Measurements from ENCODE around the gene GAPVD1.
"Not testable (repeated sequence)": the region's sequence is repeated elsewhere in the genome, so short reads cannot be mapped to it uniquely, and the experiment has no call there.

The GAPVD1 gene

DNA sequence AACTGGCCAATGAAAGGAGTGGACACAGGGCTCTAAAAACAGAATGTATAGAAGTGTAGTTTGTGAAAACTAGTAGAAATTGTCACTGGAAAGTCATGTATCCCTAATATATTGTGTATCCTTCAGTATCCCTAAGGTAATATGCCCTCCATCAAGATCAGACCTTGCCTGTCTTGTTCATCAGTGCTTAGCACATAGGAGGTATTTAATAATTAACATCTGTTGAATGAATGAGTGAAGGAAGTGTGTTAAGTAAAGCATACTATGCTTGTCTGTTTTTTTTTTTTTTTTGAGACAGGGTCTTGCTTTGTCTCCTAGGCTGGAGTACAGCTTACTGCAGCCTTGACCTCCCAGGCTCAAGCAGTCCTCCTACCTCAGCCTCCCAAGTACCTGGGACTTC, 15.8 kb downstream of the GAPVD1 start:
- no peak overlapping the region for H2AFZ ChIP-seq (ENCODE audit: low read depth, low read length)
- H3K9me3 ChIP-seq (ENCODE audit: insufficient read depth, low read length, severe bottlenecking): no peaks in the 10 kb centered on the region
- H3K4me3 ChIP-seq (ENCODE audit: low read depth in 1 of 2, low read length in 2 of 2): no peak overlapping the region
- no peaks in the 10 kb centered on the region for H3K36me3 ChIP-seq (ENCODE audit: insufficient read depth, low read length)
- no peak overlapping the region for H3K27ac ChIP-seq (ENCODE audit: low read length)
- no peak overlapping the region for H3K9ac ChIP-seq (ENCODE audit: low read depth, low read length)
- DNase-seq: no peak
- H3K79me2 ChIP-seq (ENCODE audit: insufficient read depth, low read length): peaks cover 85% of the 10 kb centered on the region
- H3K4me2 ChIP-seq (ENCODE audit: insufficient read depth, low read length): no peak overlapping the region
- TF ChIP-seq, protein P1, sequence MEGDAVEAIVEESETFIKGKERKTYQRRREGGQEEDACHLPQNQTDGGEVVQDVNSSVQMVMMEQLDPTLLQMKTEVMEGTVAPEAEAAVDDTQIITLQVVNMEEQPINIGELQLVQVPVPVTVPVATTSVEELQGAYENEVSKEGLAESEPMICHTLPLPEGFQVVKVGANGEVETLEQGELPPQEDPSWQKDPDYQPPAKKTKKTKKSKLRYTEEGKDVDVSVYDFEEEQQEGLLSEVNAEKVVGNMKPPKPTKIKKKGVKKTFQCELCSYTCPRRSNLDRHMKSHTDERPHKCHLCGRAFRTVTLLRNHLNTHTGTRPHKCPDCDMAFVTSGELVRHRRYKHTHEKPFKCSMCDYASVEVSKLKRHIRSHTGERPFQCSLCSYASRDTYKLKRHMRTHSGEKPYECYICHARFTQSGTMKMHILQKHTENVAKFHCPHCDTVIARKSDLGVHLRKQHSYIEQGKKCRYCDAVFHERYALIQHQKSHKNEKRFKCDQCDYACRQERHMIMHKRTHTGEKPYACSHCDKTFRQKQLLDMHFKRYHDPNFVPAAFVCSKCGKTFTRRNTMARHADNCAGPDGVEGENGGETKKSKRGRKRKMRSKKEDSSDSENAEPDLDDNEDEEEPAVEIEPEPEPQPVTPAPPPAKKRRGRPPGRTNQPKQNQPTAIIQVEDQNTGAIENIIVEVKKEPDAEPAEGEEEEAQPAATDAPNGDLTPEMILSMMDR (IDR thresholded peaks at IDR 0.05; ENCODE audit: borderline replicate concordance, extremely low read depth, low read length, poor library complexity, severe bottlenecking): no peak
- no peak for TF ChIP-seq EZH2 (IDR thresholded peaks at IDR 0.05; ENCODE audit: borderline replicate concordance, low read depth, low read length, severe bottlenecking)
- H3K27me3 ChIP-seq (ENCODE audit: insufficient read depth, low read length, poor library complexity): no peaks in the 10 kb centered on the region
- H3K4me1 ChIP-seq (ENCODE audit: insufficient read depth, low read length): no peaks in the 10 kb centered on the region
- peaks cover 8% of the 10 kb centered on the region; the same call in 1 of the 2 replicates for H4K20me1 ChIP-seq (ENCODE audit: insufficient read depth, low read length)
- ATAC-seq (ENCODE audit: insufficient read depth, low read depth): no peak

DNA sequence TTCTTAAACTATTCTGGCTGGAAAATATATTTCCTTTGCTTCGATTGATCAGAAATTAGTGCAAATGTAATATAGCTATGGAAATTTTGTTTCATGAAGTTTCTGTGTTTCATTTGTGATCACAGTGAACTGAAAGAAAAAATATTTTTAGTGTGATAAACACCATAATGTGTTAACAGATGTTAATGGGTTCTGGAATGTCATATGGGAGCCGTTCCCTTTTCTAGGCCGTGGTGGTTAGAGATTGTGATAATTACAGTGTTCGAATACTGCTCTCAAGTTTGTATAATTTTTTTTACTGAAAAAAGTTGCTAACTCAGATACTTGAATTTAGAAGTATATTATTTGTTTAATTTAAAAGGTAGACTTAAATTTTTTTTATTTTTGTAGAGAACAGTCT, 19.3 kb downstream of the GAPVD1 start:
- Histone ChIP-seq H3K4me1 (ENCODE audit: insufficient read depth, low read length) (no peaks in the 10 kb centered on the region), H3K36me3 (ENCODE audit: insufficient read depth, low read length) (no peaks in the 10 kb centered on the region; the same call in 1 of the 2 replicates), H3K9me3 (ENCODE audit: insufficient read depth, low read length, severe bottlenecking) (no peaks in the 10 kb centered on the region), H3K27ac (ENCODE audit: low read length) (no peak overlapping the region), H3K79me2 (ENCODE audit: insufficient read depth, low read length) (peaks cover 86% of the 10 kb centered on the region), H3K27me3 (ENCODE audit: insufficient read depth, low read length, poor library complexity) (no peaks in the 10 kb centered on the region), H3K9ac (ENCODE audit: low read depth, low read length) (no peak overlapping the region), H4K20me1 (ENCODE audit: insufficient read depth, low read length) (peaks cover 6% of the 10 kb centered on the region; the same call in 1 of the 2 replicates), H3K4me2 (ENCODE audit: insufficient read depth, low read length) (no peak overlapping the region), H3K4me3 (ENCODE audit: low read depth in 1 of 2, low read length in 2 of 2) (no peak overlapping the region), H2AFZ (ENCODE audit: low read depth, low read length) (no peak overlapping the region)
- ATAC-seq (ENCODE audit: insufficient read depth, low read depth) (no peak), DNase-seq (no peak)
- TF ChIP-seq, protein P1 (IDR thresholded peaks at IDR 0.05; ENCODE audit: borderline replicate concordance, extremely low read depth, low read length, poor library complexity, severe bottlenecking): no peak
- no peak for TF ChIP-seq EZH2 (IDR thresholded peaks at IDR 0.05; ENCODE audit: borderline replicate concordance, low read depth, low read length, severe bottlenecking)

DNA sequence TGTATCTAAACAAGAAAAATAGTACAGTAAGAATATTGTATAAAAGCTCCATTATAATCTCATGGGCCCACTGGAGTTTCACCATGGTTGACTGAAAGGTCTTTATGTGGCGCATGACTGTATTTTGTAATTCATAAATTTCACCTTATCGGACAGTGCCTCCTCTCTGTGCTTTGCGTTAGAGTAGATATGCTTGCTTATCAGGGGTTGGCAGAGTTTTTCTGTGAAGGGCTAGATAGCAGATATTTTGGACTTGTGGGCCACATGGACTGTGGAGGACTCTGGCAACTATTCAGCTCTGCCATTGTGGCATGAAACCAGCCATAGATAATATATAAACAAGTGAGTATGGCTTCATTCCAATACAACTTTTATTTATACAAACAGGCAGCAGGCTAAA, 23.2 kb downstream of the GAPVD1 start:
- no peaks in the 10 kb centered on the region for H3K27me3 ChIP-seq (ENCODE audit: insufficient read depth, low read length, poor library complexity)
- DNase-seq (no peak), ATAC-seq (ENCODE audit: insufficient read depth, low read depth) (no peak)
- H3K4me2 ChIP-seq (ENCODE audit: insufficient read depth, low read length): no peak overlapping the region
- H3K9me3 ChIP-seq (ENCODE audit: insufficient read depth, low read length, severe bottlenecking): no peaks in the 10 kb centered on the region
- peaks cover 74% of the 10 kb centered on the region for H3K79me2 ChIP-seq (ENCODE audit: insufficient read depth, low read length)
- H3K27ac ChIP-seq (ENCODE audit: low read length): no peak overlapping the region
- H3K4me3 ChIP-seq (ENCODE audit: low read depth in 1 of 2, low read length in 2 of 2): no peak overlapping the region
- no peak overlapping the region for H3K9ac ChIP-seq (ENCODE audit: low read depth, low read length)
- no peak overlapping the region for H2AFZ ChIP-seq (ENCODE audit: low read depth, low read length)
- H3K36me3 ChIP-seq (ENCODE audit: insufficient read depth, low read length): no peaks in the 10 kb centered on the region; the same call in 1 of the 2 replicates
- no peaks in the 10 kb centered on the region for H3K4me1 ChIP-seq (ENCODE audit: insufficient read depth, low read length)
- H4K20me1 ChIP-seq (ENCODE audit: insufficient read depth, low read length): no peaks in the 10 kb centered on the region; the same call in 1 of the 2 replicates
- TF ChIP-seq, protein P1 (IDR thresholded peaks at IDR 0.05; ENCODE audit: borderline replicate concordance, extremely low read depth, low read length, poor library complexity, severe bottlenecking): no peak
- TF ChIP-seq EZH2 (IDR thresholded peaks at IDR 0.05; ENCODE audit: borderline replicate concordance, low read depth, low read length, severe bottlenecking): no peak

DNA sequence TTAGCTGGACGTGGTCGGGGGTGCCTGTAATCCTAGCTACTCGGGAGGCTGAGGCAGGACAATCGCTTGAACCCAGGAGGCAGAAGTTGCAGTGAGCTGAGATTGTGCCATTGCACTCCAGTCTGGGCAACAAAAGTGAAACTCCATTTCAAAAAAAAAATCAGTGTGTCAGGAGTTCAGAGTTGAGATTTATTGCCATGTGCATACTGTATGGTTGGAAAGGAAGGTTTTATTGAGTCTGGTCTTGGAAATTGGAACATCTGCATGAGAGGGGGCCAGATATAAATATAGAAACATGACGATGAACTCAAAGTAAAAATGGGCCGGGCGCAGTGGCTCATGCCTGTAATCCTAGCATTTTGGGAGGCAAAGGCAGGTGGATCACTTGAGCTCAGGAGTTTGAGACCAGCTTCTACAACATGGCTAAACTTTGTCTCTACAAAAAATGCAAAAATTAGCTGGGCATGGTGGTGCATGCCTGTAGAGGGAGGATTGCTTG, 25.4 kb downstream of the GAPVD1 start:
- H3K4me1 ChIP-seq (ENCODE audit: insufficient read depth, low read length); H4K20me1 ChIP-seq (ENCODE audit: insufficient read depth, low read length); ATAC-seq (ENCODE audit: insufficient read depth, low read depth); H2AFZ ChIP-seq (ENCODE audit: low read depth, low read length); H3K4me2 ChIP-seq (ENCODE audit: insufficient read depth, low read length); H3K9ac ChIP-seq (ENCODE audit: low read depth, low read length); H3K27ac ChIP-seq (ENCODE audit: low read length); DNase-seq; H3K4me3 ChIP-seq (ENCODE audit: low read depth in 1 of 2, low read length in 2 of 2); H3K36me3 ChIP-seq (ENCODE audit: insufficient read depth, low read length); H3K27me3 ChIP-seq (ENCODE audit: insufficient read depth, low read length, poor library complexity); H3K9me3 ChIP-seq (ENCODE audit: insufficient read depth, low read length, severe bottlenecking): not testable (repeated sequence)
- peaks cover 73% of the 10 kb centered on the region for H3K79me2 ChIP-seq (ENCODE audit: insufficient read depth, low read length)

All from DND-41 (cell line).